LoVo (cell line): ENCODE results near the gene UGT1A8.
"Not testable (repeated sequence)": the region's sequence is repeated elsewhere in the genome, so short reads cannot be mapped to it uniquely, and the experiment has no call there.

Source experiments
- DNase-seq: peaks from one replicate; pipeline ENCODE4 v3.0.0-alpha.2; 2016; ENCODE audit warnings: low spot score

The UGT1A8 gene

DNA sequence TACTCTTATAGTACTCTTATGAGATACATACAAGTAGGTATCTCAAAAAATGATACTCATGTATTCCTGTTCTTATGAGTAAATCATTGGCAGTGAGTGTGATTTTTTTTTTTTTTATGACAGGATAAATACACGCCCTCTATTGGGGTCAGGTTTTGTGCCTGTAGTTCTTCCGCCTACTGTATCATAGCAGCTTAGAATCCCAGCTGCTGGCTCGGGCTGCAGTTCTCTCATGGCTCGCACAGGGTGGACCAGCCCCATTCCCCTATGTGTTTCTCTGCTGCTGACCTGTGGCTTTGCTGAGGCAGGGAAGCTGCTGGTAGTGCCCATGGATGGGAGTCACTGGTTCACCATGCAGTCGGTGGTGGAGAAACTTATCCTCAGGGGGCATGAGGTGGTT is at the start of gene UGT1A8:
UGT1A8 (plus strand) TSS at position 158 of the 400 bp plus-strand sequence; CDS start at position 233, 75 bp downstream.
- not testable (repeated sequence) for DNase-seq

DNA sequence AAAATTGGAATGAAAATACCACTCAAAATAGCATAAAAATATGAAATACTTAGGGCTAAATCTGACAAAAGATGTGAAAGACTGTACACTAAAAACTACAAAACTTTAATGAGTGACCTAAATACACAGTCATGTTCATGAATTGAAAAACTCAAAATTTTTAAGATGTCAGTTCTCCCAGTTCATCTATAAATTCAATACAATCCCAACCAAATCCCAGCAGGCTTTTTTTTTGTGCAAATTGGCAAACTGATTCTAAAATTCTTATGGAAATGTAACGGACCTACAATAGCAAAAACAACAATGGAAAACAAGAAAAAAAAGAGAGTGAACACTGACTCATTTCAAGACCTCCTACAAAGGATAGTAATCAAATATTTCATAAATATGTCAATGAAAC is 46.4 kb upstream of the UGT1A8 start:
- DNase-seq = no peak

DNA sequence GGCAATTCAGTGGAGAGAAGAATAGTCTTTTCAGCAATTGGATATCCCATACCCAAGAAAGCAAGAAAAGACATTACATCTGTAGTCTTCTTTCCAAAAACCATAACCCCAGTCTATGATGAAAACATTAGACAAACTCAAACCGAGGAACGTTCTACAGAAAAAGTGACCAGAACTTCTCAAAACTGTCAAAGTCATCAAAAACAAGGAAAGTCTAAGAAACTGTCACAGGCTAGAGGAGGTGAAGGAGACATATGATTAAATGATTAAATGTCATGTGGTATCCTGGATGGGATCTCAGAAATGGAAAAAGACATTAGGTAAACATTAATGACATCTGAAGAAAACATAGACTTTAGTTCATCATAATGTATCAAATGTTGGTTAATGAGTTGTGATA is 46.0 kb upstream of the UGT1A8 start:
- DNase-seq = no peak

DNA sequence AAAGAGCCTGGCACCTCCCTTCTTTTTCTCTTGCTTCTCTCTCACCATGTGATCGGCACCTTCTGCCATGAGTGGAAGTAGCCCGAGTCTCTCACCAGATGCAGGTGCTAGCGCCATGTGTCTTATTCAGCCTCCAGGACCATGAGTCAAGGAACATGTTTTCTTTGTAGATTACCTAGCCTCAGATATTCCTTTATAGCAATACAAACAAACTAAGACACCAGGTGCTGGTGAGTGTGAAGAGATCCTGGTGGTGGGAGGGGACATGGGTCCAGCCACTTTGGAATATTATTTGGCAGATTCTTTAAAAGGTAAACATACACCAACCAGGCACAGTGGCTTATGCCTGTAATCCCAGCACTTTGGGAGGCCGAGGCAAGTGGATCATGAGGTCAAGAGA is 45.0 kb upstream of the UGT1A8 start:
- no peak for DNase-seq

DNA sequence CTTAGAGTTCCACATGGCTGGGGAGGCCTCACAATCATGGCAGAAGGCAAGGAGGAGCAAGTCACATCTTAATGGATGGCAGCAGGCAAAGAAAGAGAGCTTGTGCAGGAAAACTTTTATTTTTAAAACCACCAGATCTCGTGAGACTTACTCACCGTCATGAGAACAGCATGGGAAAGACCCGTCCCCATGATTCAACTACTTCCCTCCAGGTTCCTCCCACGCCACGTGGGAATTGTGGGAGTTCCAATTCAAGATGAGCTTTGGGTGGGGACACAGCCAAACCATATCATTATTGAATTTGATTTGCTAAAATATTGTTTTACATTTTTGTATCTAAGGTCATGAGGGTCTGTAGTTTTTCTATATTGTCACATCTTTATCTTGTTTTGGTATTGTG is 40.1 kb upstream of the UGT1A8 start:
- DNase-seq = not testable (repeated sequence)

DNA sequence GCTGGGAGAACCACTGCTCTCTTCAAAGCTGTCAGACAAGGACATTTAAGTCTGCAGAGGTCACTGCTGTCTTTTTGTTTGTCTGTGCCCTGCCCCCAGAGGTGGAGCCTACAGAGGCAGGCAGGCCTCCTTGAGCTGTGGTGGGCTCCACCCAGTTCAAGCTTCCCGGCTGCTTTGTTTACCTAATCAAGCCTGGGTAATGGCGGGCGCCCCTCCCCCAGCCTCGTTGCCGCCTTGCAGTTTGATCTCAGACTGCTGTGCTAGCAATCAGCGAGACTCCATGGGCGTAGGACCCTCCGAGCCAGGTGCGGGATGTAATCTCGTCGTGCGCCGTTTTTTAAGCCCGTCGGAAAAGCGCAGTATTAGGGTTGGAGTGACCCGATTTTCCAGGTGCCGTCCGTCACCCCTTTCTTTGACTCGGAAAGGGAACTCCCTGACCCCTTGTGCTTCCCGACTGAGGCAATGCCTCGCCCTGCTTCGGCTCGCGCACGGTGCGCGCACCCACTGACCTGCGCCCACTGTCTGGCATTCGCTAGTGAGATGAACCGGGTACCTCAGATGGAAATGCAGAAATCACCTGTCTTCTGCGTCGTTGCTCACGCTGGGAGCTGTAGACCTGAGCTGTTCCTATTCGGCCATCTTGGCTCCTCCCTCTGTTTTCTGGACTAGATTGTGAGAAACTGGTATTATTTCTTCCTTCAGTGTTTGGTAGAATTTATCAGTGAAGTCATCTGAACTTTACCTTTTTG is 34.0 kb upstream of the UGT1A8 start:
- DNase-seq = not testable (repeated sequence)

DNA sequence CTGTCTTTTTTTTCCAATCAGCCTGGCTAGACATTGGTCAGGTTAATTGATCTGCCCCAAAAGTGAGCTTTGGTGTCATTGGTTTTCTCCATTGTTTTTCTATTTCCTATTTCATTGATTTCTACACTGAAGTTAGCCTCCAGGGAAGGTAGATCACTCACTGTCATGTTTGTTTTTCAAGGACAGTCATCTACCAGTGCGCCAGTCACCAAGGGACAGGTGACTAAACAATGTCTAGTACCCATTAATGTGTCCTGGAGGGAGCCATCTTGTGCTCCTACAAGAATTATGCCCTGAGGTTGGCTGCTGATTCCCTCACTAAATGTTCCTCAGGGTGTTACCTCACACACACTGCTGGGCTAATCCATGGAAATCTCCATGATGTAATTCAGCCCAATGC is 33.2 kb upstream of the UGT1A8 start:
- DNase-seq = no peak

DNA sequence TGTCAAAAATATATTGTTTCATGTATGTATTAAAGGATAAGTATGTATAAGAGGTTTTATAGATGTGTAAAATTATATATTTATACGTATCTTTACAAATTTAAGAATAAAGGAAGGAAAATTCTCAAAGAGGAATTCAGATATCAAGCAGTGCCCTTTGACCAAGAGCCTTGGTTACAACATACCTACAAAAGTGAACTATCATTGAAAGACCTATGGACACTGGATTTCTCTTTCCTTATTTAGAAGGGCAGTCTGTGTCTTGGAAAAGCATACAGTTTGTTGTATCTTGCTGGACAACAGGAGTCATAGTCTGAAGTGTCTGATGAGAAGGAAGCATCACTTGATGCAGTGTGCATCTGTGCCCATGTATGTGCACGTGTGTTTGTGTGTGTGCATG is 29.0 kb upstream of the UGT1A8 start:
- DNase-seq = no peak

DNA sequence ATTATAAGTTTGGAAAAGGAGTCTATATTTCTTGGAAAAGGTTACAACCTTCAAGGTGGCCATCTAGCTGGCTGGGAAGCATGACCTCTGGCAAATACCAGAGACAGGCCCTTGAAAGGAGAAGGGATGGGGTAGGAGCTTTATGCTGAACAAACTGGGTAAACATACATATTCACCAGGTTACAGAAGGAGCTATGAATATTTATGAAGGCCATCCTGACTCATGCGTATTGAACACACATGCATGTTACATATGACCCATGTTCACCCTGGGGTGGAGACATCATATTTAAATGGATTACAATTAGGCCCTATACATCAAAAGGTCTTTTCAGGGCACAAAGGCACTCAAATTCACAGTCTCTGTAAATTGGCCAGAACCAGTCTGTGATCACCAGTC is 24.7 kb upstream of the UGT1A8 start:
- not testable (repeated sequence) for DNase-seq

DNA sequence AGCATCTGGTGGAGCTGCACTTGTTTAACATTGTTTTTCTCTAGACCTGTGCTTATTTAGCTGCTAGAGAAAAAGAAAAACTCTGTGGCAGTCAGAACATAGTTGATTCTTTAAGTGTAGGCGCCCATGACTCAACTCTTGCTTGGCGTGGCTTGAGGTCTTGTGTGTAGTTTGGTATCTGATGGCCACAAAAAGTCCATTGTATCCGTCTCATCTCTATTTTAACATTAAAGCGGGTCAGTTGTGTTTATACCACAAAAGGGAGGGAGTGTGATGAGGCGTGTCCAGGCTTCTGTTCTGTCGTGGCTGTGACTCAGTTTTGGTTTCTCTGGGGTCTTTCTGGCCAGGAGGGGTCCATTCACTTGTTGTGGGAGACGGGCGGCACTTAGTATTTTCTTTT is 24.2 kb upstream of the UGT1A8 start:
- DNase-seq = no peak

DNA sequence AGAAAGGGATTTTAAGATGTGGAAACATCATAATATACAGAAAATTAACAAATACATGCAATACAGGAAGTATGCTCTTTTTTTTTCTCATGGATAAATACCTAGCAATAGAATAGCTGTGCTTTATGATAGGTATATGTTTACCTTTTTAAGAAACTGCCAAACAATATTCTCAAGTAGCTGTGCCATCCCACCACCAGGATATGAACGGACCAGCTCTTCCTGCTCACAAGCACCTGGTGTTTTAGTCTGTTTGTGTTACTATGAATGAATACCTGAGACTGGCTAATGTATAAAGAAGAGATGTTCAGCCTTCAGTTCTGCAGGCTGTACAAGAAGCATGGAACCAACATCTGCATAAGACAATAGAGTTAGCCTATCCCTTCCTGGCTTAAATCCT is 19.9 kb upstream of the UGT1A8 start:
- no peak for DNase-seq

DNA sequence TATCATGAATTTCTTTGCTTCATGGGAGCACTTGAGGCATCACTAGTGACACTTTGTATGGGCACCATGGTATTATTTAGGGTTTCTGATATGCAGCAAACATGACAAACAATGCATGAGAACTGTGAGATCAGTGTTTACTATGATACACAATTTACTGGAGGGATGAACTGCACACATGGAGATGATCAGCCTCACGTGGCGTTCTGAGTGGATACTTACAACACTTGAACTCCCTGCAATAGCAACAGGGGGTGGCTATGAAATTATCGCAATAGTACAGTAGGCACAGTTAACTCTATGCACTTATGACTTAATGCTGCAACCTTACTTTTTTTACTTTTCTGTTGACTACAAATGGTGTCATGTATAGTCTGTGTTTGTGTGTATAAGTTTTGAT is 18.5 kb upstream of the UGT1A8 start:
- no peak for DNase-seq

DNA sequence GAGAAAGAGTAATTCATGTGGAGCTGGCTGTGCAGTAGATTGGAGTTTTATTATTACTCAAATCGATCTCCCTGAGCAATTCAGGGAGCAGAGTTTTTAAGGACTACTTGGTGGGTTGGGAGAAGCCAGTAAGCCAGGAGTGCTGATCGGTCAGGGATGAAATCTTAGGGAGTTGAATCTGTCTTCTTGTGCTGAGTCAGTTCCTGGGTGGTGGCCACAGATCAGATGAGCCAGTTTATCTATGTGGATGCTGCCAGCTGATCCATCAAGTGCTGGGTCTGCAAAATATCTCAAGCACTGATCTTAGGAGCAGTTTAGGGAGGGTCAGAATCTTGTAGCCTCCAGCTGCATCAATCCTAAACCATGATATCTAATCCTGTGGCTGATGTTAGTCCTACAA is 17.0 kb upstream of the UGT1A8 start:
- no peak for DNase-seq

DNA sequence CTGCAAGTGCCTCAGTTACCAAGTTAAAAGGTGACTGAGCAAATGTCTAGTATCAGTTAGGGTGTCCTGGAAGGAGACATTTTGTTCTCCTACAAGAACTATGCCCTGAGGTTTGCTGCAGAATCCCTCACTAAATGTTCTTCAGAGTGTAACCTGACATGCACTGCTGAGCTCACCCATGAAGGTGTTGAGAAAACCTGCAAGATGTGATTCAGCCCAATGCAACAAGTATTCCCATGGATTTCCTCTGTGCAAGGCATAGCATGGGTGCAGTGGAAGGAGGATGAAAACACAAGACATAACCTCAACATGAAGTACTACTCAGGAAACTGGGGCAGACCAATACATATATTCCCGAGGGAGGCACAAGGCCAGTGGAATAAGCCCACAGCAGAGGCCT is 15.4 kb upstream of the UGT1A8 start:
- DNase-seq = no peak

DNA sequence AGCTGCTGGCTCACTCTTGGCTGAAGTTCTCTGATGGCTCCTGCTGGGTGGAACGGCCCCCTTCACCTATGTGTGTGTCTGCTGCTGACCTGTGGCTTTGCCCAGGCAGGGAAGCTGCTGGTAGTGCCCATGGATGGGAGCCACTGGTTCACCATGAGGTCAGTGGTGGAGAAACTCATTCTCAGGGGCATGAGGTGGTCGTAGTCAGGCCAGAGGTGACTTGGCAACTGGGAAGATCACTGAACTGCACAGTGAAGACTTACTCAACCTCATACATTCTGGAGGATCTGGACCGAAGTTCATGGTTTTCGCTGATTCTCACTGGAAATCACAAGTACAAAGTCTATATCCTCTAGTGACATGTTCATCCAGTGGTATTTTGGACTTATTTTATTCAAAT is 13.9 kb upstream of the UGT1A8 start:
- DNase-seq = no peak

DNA sequence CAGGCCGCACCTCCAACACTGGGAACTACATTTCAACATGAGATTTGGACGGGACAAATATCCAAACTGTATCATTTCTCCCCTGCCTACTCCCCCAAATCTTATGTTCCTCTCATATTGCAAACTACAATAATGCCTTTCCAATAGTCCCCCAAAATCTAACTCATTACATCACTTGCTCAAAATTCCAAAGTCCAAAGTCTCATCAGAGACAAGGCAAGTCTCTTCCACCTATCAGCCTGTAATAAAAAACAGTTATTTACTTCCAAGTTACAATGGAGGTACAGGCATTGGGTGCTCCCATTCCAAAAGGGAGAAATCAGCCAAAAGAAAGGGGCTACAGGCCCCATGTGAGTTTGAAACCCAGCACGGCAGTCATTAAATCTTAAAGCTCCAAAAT is 12.6 kb upstream of the UGT1A8 start:
- DNase-seq = no peak

DNA sequence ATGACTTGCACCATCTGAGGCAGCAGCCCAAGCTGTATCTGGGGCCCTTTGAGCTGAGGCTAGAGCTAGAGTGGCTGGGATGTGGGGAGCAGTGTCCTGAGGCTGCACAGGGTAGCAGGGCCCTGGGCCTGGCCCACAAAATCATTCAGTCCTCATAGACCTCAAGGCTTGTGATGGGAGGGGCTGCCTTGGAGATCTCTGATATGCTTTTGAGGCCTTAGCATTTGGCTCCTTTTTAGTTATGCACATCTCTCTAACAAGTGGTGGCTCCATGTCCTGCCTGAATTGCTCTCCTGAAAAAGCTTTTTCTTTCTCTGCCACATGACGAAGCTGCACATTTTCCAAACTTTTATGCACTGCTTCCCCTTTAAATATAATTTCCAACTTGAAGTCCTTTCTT is 11.8 kb upstream of the UGT1A8 start:
- no peak for DNase-seq

DNA sequence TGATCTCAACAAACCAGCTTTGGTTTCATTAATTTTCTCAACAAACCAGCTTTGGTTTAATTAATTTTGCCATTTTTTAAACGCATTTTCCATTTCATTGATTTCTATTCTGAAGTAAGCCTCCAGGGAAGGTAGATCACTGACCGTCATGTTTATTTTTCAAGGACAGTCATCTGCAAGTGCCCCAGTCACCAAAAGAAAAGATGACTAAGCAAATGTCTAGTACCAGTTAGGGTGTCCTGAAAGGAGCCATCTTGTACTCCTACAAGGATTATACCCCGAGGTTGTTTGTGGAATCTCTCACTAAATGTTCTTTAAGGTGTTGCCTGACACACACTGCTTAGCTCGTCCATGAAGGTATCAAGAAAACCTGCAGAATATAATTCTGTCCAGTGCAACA is 6.1 kb upstream of the UGT1A8 start:
- DNase-seq = no peak

DNA sequence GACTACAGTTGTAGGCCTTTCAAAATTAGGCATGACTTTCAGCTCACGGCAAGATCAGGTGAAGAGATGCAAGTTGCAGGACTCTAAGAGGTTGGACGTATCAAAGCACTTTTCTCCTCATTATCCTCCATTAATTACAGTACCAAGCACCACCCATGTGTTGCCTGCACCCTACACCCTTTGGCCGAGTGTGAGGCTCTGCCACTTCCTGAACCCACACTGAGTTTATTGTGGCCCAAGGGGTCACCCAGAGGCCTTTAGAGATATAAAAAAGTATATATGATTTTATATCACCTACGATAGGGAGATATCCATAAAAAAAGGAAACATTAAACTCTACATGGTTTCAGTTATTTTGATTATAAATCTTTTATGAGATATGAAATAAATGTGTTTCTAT is 2.8 kb downstream of the UGT1A8 start:
- DNase-seq = no peak

DNA sequence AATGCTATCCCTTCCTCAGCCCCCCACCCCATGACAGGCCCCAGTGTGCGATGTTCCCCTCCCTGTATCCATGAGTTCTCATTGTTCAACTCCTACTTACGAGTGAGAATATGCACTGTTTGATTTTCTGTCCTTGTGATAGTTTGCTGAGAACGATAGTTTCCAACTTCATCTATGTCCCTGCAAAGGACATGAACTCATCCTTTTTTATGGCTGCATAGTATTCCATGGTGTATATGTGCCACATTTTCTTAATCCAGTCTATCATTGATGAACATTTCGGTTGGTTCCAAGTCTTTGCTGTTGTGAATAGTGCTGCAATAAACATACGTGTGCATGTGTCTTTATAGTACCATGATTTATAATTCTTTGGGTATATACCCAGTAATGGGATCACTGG is 4.4 kb downstream of the UGT1A8 start:
- not testable (repeated sequence) for DNase-seq

DNA sequence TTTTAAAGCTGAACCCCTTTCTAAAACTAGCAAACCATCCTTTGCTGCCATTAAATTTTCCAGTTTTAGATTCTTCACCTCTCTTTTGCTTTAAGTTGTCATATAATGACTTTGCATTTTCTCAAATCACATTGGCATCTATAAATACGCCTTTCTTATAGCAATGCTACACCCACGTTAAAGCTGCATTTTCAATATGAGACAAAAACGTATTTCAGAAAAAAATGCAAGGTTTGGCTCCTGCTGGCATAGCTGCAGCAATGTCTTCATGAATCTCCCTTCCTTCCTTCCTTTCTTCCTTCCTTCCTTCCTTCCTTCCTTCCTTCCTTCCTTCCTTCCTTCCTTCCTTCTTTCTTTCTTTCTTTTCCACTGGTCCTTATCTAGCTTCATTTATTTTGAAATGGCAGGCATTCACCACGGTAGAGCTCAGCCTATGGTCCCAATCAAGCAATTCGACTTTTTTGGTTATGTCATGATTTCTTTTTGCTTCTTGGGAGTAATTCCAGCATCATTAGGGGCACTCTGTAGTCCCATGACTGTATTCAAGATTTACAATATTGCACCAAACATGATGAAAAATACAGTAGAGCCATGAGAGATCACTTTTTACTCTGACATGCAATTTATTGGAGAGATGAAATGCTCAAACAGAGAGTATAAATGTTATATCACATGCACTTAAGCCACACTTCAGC is 10.0 kb downstream of the UGT1A8 start:
- DNase-seq = no peak

DNA sequence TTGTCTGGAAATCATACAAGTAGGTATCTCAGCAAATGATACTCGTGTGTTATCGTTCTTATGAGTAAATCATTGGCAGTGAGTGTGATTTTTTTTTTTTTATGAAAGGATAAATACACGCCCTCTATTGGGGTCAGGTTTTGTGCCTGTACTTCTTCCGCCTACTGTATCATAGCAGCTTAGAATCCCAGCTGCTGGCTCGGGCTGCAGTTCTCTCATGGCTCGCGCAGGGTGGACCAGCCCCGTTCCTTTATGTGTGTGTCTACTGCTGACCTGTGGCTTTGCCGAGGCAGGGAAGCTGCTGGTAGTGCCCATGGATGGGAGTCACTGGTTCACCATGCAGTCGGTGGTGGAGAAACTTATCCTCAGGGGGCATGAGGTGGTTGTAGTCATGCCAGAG is 18.9 kb downstream of the UGT1A8 start, which contains the start of gene UGT1A10:
UGT1A10 (plus strand) TSS at position 143 of the 400 bp plus-strand sequence; CDS start at position 218, 75 bp downstream.
- DNase-seq = not testable (repeated sequence)

DNA sequence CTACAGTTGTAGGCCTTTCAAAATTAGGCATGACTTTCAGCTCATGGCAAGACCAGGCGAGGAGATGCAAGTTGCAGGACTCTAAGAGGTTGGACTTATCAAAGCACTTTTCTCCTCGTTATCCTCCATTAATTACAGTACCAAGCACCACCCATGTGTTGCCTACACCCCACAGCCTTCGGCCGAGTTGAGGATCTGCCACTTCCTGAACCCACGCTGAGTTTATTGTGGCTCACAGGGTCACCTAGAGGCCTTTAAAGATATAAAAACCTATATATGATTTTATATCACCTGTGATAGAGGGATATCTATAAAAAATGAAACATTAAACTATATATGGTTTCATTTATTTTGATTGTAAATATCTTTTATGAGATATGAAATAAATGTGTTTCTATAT is 21.4 kb downstream of the UGT1A8 start:
- DNase-seq = peak; percentile 53

DNA sequence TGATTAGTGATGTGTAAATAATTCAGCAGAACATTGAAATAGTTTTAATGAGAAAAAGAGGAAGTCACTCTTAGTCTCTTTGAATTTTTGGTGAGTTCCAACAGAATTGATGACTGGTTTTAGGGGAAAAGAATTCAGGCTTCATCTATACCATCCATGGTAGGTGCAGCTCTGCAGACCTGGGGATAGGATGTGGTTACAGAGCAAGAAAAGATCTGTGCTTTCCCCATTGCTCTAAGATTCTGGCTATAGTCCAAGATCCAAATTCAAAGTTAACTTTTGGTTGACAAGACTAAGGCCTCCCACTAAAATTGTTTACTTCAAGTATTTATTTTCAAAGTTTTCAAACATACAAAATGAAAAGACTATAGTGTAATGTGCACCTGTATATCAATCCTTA is 22.4 kb downstream of the UGT1A8 start:
- DNase-seq = no peak
